HepG2 (cell line): Measurements from ENCODE around the gene RPL34. TPM values are rescaled to one million over a fixed set of nuclear protein-coding genes. Genes with fewer than 3 reads are reported as not detected.

ENCODE experiments used
- FOSL1 ChIP-seq: sonication (generic); formaldehyde crosslinking; IDR thresholded peaks from 2 replicates; pipeline ENCODE4 v1.9.0; 2021; ENCODE audit warnings: missing genetic modification reagents, borderline replicate concordance
- FOXK2 ChIP-seq: fragments of 450-650 bp; IDR thresholded peaks from 2 replicates; pipeline ENCODE4 v1.6.1; 2016
- KLF15 ChIP-seq: sonication (generic); formaldehyde crosslinking; IDR thresholded peaks from 2 replicates; pipeline ENCODE4 v1.8.1; 2023; ENCODE audit warnings: borderline replicate concordance, mild to moderate bottlenecking, inconsistent platforms, missing genetic modification reagents, mixed read lengths
- MED1 ChIP-seq: sonication (generic); formaldehyde crosslinking; IDR thresholded peaks from 2 replicates; pipeline ENCODE4 v1.4.0; 2020; ENCODE audit warnings: missing genetic modification reagents
- MLX ChIP-seq: IDR thresholded peaks from 2 replicates; pipeline ENCODE4 v1.6.1; 2016
- MYC ChIP-seq: sonication (generic); formaldehyde crosslinking; IDR thresholded peaks from 2 replicates; pipeline ENCODE4 v1.9.0; 2021; ENCODE audit warnings: missing genetic modification reagents, borderline replicate concordance
- RBM22 ChIP-seq: fragments of 200-400 bp; formaldehyde crosslinking; optimal IDR thresholded peaks from 2 replicates; pipeline ENCODE3; 2017; ENCODE audit warnings: mild to moderate bottlenecking, low read length, moderate library complexity
- SIX1 ChIP-seq: sonication (generic); formaldehyde crosslinking; IDR thresholded peaks from 2 replicates; pipeline ENCODE4 v1.4.0; 2020; ENCODE audit warnings: missing genetic modification reagents, borderline replicate concordance
- ZFY ChIP-seq: sonication (generic); formaldehyde crosslinking; IDR thresholded peaks from 2 replicates; pipeline ENCODE4 v1.4.0; 2020; ENCODE audit warnings: missing genetic modification reagents
- ZNF20 ChIP-seq: sonication (generic); formaldehyde crosslinking; IDR thresholded peaks from 2 replicates; pipeline ENCODE4 v1.4.0; 2020; ENCODE audit warnings: mild to moderate bottlenecking, moderate library complexity, missing genetic modification reagents
- ZNF292 ChIP-seq: sonication (generic); formaldehyde crosslinking; IDR thresholded peaks from 2 replicates; pipeline ENCODE4 v1.8.1; 2022; ENCODE audit warnings: mild to moderate bottlenecking, low read depth, missing genetic modification reagents, borderline replicate concordance
- ZNF773 ChIP-seq: sonication (generic); formaldehyde crosslinking; IDR thresholded peaks from 2 replicates; pipeline ENCODE4 v1.4.0; 2020; ENCODE audit warnings: missing genetic modification reagents, borderline replicate concordance
- polyA plus RNA-seq, 8 experiments: library from polyadenylated mRNA; depleted of rRNA in 3 of 8; stranded (reverse) in 7 of 8; unstranded in 1 of 8; fragments of >200 nt; fragmentation: Illumina TruSeq in 4 of 8; extraction: Trizol in 4 of 8; gene quantifications; 2 replicates each; pipeline versions ENCODE4 v1.2.1 to v1.2.3, GENCODE V29; 2011 to 2016; ENCODE audit warnings: low read depth in 4 of 8, missing spikeins in 1 of 8, mixed read lengths in 1 of 8; ENCODE audit not compliant: insufficient read depth in 1 of 8
- total RNA-seq, 5 experiments: library from RNA; depleted of rRNA; stranded (reverse); fragments of >200 nt; fragmentation: Illumina TruSeq; extraction: Trizol; gene quantifications; 2 replicates each; pipeline ENCODE4 v1.2.3, GENCODE V29; 2016; ENCODE audit warnings: low read depth in 1 of 5
- TF ChIP-seq, protein P1 (sequence below): sonication (generic); formaldehyde crosslinking; IDR thresholded peaks from 2 replicates; pipeline ENCODE4 v1.4.0; 2020; ENCODE audit warnings: missing genetic modification reagents

RPL34 gene
- total and polyA plus RNA-seq, 2 of the 13 experiments (the other 11 are each of a cell fraction or from before 2014, with no cell fraction given), result 2,235 to 3,985 TPM

GRCh38 chr4:108650212-108651013 lies 30.0 kb downstream of the RPL34 start, which contains the start of gene OSTC (continued):
- TF ChIP-seq, protein P1, sequence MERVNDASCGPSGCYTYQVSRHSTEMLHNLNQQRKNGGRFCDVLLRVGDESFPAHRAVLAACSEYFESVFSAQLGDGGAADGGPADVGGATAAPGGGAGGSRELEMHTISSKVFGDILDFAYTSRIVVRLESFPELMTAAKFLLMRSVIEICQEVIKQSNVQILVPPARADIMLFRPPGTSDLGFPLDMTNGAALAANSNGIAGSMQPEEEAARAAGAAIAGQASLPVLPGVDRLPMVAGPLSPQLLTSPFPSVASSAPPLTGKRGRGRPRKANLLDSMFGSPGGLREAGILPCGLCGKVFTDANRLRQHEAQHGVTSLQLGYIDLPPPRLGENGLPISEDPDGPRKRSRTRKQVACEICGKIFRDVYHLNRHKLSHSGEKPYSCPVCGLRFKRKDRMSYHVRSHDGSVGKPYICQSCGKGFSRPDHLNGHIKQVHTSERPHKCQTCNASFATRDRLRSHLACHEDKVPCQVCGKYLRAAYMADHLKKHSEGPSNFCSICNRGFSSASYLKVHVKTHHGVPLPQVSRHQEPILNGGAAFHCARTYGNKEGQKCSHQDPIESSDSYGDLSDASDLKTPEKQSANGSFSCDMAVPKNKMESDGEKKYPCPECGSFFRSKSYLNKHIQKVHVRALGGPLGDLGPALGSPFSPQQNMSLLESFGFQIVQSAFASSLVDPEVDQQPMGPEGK (CRISPR knock-in tag), result peak; percentile 15; the same call in 1 of the 2 replicates
- TF ChIP-seq ZNF20 (CRISPR knock-in tag) (no peak), ZNF292 (CRISPR knock-in tag) (no peak), MLX (peak; percentile 33; the same call in 1 of the 2 replicates), MYC (peak; percentile 94), RBM22 (no peak), FOXK2 (no peak), SIX1 (no peak), FOSL1 (CRISPR knock-in tag) (no peak), KLF15 (CRISPR knock-in tag) (no peak), ZNF773 (CRISPR knock-in tag) (0 out of 2 replicates have a peak, but pooled peaks have one; percentile 35), ZFY (peak; percentile 95), MED1 (CRISPR knock-in tag) (peak; percentile 64; the same call in 1 of the 2 replicates)
